Neural progenitor cell (in vitro differentiated cells): ENCODE data around the gene VAMP7. TPM values are rescaled to one million over a fixed set of nuclear protein-coding genes. Genes with fewer than 3 reads are reported as not detected.

Experiments used
- DNase-seq: peaks from one replicate; pipeline ENCODE4 v3.0.0-alpha.2; 2016; ENCODE audit warnings: low spot score
- H2AFZ ChIP-seq: fragments of 200-600 bp; sonication (generic); replicated peaks from 2 replicates; pipeline ENCODE4 v1.6.1; 2016; ENCODE audit warnings: antibody characterized with exemption
- H3F3A ChIP-seq: fragments of 200-600 bp; sonication (generic); 2 replicates; pipeline ENCODE4 v1.6.1; 2016; ENCODE audit warnings: antibody characterized with exemption, low read depth
- H3K27ac ChIP-seq: fragments of 200-600 bp; sonication (generic); 2 replicates; pipeline ENCODE4 v1.5.1; 2016; ENCODE audit warnings: mild to moderate bottlenecking
- H3K27me3 ChIP-seq: fragments of 200-600 bp; sonication (generic); 2 replicates; pipeline ENCODE4 v1.6.1; 2016; ENCODE audit warnings: mild to moderate bottlenecking, moderate library complexity
- H3K36me3 ChIP-seq: fragments of 200-600 bp; sonication (generic); 2 replicates; pipeline ENCODE4 v1.5.1; 2016
- H3K4me1 ChIP-seq: fragments of 200-600 bp; sonication (generic); 2 replicates; pipeline ENCODE4 v1.6.1; 2016; ENCODE audit warnings: mixed run types
- H3K4me2 ChIP-seq: fragments of 200-600 bp; sonication (generic); 2 replicates; pipeline ENCODE4 v1.6.1; 2016
- H3K4me3 ChIP-seq: fragments of 200-600 bp; sonication (generic); 2 replicates; pipeline ENCODE4 v1.5.1; 2016
- H3K79me2 ChIP-seq: fragments of 200-600 bp; sonication (generic); 2 replicates; pipeline ENCODE4 v1.6.1; 2016; ENCODE audit warnings: low read depth
- H3K9ac ChIP-seq: fragments of 200-600 bp; sonication (generic); 2 replicates; pipeline ENCODE4 v1.6.1; 2016
- H3K9me3 ChIP-seq: fragments of 200-600 bp; sonication (generic); 2 replicates; pipeline ENCODE4 v1.5.1; 2016; ENCODE audit warnings: low read depth
- H4K20me1 ChIP-seq: fragments of 200-600 bp; sonication (generic); 2 replicates; pipeline ENCODE4 v1.6.1; 2016; ENCODE audit warnings: low read depth
- H3K27ac Mint-ChIP-seq: 3 replicates; pipeline ENCODE4 v1.8.0; 2021; ENCODE audit warnings: mixed read lengths
- H3K27me3 Mint-ChIP-seq: 2 replicates; pipeline ENCODE4 v1.8.0; 2022; ENCODE audit warnings: low read depth, mild to moderate bottlenecking, inconsistent platforms, moderate library complexity, mixed read lengths; ENCODE audit not compliant: insufficient read depth
- H3K36me3 Mint-ChIP-seq: 3 replicates; pipeline ENCODE4 v1.8.0; 2021; ENCODE audit warnings: mixed read lengths
- H3K4me1 Mint-ChIP-seq: 3 replicates; pipeline ENCODE4 v1.8.0; 2021; ENCODE audit warnings: mixed read lengths
- H3K4me3 Mint-ChIP-seq: 3 replicates; pipeline ENCODE4 v1.8.0; 2021; ENCODE audit warnings: mild to moderate bottlenecking, moderate library complexity, mixed read lengths
- H3K9me3 Mint-ChIP-seq: 3 replicates; pipeline ENCODE4 v1.8.0; 2020; ENCODE audit warnings: mixed read lengths
- CTCF ChIP-seq: fragments of 200-600 bp; sonication (generic); IDR thresholded peaks from 2 replicates; pipeline ENCODE4 v1.5.1; 2017; ENCODE audit warnings: antibody characterized with exemption, mild to moderate bottlenecking
- EZH2 ChIP-seq: fragments of 200-600 bp; sonication (generic); IDR thresholded peaks from 2 replicates; pipeline ENCODE4 v1.6.1; 2017; ENCODE audit warnings: antibody characterized with exemption, mild to moderate bottlenecking, moderate library complexity
- EZH2phosphoT487 ChIP-seq: fragments of 200-600 bp; sonication (generic); IDR thresholded peaks from 2 replicates; pipeline ENCODE4 v1.6.1; 2017; ENCODE audit warnings: antibody characterized with exemption
- total RNA-seq: library from RNA; depleted of rRNA; stranded (reverse); fragments of >200 nt; gene quantifications from 2 replicates; pipeline ENCODE4 v1.2.3, GENCODE V29; 2015; ENCODE audit warnings: low replicate concordance

The VAMP7 gene
- total RNA-seq, 1 donor from 2014 or later: 43.8 TPM

- TF ChIP-seq EZH2: no peak
- no peak for TF ChIP-seq EZH2phosphoT487
- no peak for TF ChIP-seq CTCF
- Histone ChIP-seq H3K27ac (no peak overlapping the region), H3K27me3 (peaks cover 17% of the 10 kb centered on the region), H3K9ac (no peak overlapping the region), H3K4me2 (no peak overlapping the region), H3K36me3 (no peaks in the 10 kb centered on the region), H3K9me3 (no peaks in the 10 kb centered on the region), H3K4me1 (no peaks in the 10 kb centered on the region), H2AFZ (no peak overlapping the region), H3K79me2 (no peaks in the 10 kb centered on the region), H4K20me1 (no peaks in the 10 kb centered on the region), H3K4me3 (no peak overlapping the region), H3F3A (no peaks in the 10 kb centered on the region)
- Mint-ChIP-seq H3K27ac (no peak overlapping the region), H3K4me3 (no peak overlapping the region), H3K27me3 (peaks cover 3% of the 10 kb centered on the region), H3K36me3 (no peaks in the 10 kb centered on the region), H3K4me1 (no peaks in the 10 kb centered on the region), H3K9me3 (no peaks in the 10 kb centered on the region)
- DNase-seq: no peak
Observed at GRCh38 chrX:155874571-155875244, 6.4 kb upstream of the VAMP7 start.

DNA sequence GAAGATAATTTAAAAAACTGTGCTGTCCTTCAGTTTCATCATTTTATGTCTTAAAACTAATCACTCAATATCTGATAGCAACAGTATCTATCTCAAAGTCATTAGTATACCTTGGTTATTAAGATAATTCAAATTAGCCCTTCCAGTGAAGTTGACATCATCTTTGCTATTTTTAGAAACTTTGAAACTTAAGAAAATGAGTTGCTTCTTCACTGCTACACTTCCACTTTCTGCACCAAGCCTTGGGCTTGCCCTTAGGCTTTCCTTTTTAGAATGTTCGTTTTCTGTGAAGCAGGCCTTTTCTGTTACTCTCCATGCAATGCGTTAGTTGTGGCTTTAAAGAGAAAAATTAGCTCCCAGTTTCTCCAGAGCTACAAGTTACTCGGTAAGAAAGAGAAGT lies 4.4 kb upstream of the VAMP7 start:
- Mint-ChIP-seq H3K4me1 (no peaks in the 10 kb centered on the region), H3K27ac (no peak overlapping the region), H3K27me3 (peaks cover 3% of the 10 kb centered on the region), H3K36me3 (no peaks in the 10 kb centered on the region), H3K9me3 (no peaks in the 10 kb centered on the region), H3K4me3 (no peak overlapping the region)
- H3F3A ChIP-seq: no peaks in the 10 kb centered on the region
- H4K20me1 ChIP-seq: no peaks in the 10 kb centered on the region
- H3K4me3 ChIP-seq: no peak overlapping the region
- no peak for DNase-seq
- peaks cover 27% of the 10 kb centered on the region for H3K27me3 ChIP-seq
- H3K9me3 ChIP-seq: no peaks in the 10 kb centered on the region
- H3K4me2 ChIP-seq: no peak overlapping the region
- no peaks in the 10 kb centered on the region for H3K4me1 ChIP-seq
- H3K79me2 ChIP-seq: peaks cover 2% of the 10 kb centered on the region
- H3K27ac ChIP-seq: no peak overlapping the region
- no peak overlapping the region for H2AFZ ChIP-seq
- H3K36me3 ChIP-seq: no peaks in the 10 kb centered on the region
- TF ChIP-seq EZH2: no peak
- no peak for TF ChIP-seq EZH2phosphoT487
- no peak for TF ChIP-seq CTCF
- H3K9ac ChIP-seq: no peak overlapping the region

DNA sequence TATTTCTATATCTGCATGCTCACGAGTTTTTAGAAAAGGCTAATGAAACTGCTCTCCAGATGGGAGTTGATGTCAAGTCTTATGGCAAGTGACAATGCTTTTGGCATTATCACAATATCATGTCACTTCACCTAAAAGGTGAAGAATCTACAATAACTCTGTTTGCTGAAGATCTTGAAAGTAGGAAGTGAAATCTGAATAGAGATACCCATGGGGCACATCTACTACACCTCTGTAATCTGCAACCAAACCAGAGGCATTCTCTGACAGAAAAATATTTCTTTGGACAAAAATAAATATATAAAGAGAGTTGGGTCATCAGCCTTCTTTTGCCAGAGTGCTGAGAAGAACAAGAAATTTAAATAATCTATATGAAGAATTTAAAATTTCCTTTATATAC lies 3.9 kb upstream of the VAMP7 start:
- H3K4me3 ChIP-seq: no peak overlapping the region
- H3K4me2 ChIP-seq: no peak overlapping the region
- peaks cover 8% of the 10 kb centered on the region for H3K79me2 ChIP-seq
- no peak overlapping the region for H3K27ac ChIP-seq
- no peak overlapping the region for H3K27ac Mint-ChIP-seq
- H2AFZ ChIP-seq: no peak overlapping the region
- peaks cover 3% of the 10 kb centered on the region for H3K27me3 Mint-ChIP-seq
- peaks cover 27% of the 10 kb centered on the region for H3K27me3 ChIP-seq
- no peaks in the 10 kb centered on the region for H3K9me3 ChIP-seq
- no peaks in the 10 kb centered on the region for H3K4me1 ChIP-seq
- no peak for DNase-seq
- H3K36me3 ChIP-seq: no peaks in the 10 kb centered on the region
- no peaks in the 10 kb centered on the region for H3K36me3 Mint-ChIP-seq
- H3K9ac ChIP-seq: no peak overlapping the region
- no peaks in the 10 kb centered on the region for H3K4me1 Mint-ChIP-seq
- no peak for TF ChIP-seq EZH2
- TF ChIP-seq CTCF: no peak
- no peak for TF ChIP-seq EZH2phosphoT487
- H4K20me1 ChIP-seq: no peaks in the 10 kb centered on the region
- no peak overlapping the region for H3K4me3 Mint-ChIP-seq
- H3F3A ChIP-seq: no peaks in the 10 kb centered on the region
- H3K9me3 Mint-ChIP-seq: no peaks in the 10 kb centered on the region
